Measurements from ENCODE around the gene PYGB.

PYGB gene

GRCh38 chr20:25336561-25337422, 88.9 kb downstream of the PYGB start:
- DNase-seq (ENCODE audit: low read depth) = peak; percentile 32

GRCh38 chr20:25338112-25339023, 90.5 kb downstream of the PYGB start:
- DNase-seq (ENCODE audit: low read depth) = peak; percentile 7

- DNase-seq (ENCODE audit: low read depth) = no peak
These were observed 91.7 kb downstream of the PYGB start for GRCh38 chr20:25339608-25340007.

- DNase-seq (ENCODE audit: low read depth) = no peak
These were observed 92.5 kb downstream of the PYGB start for GRCh38 chr20:25340380-25340779.

GRCh38 chr20:25341716-25342680, 94.1 kb downstream of the PYGB start:
- DNase-seq (ENCODE audit: low read depth) = peak; percentile 66

- DNase-seq (ENCODE audit: low read depth) = peak; percentile 5
These were observed 96.7 kb downstream of the PYGB start for GRCh38 chr20:25344634-25345033.

GRCh38 chr20:25345721-25346120, 97.8 kb downstream of the PYGB start:
- no peak for DNase-seq (ENCODE audit: low read depth)

GRCh38 chr20:25346349-25346748, 98.5 kb downstream of the PYGB start:
- no peak for DNase-seq (ENCODE audit: low read depth)
